ENCODE results near the gene CYLC2. TPM values are rescaled to one million over a fixed set of nuclear protein-coding genes. Genes with fewer than 3 reads are reported as not detected.
A peak's percentile ranks its signal among the peaks of the same experiment; 100 is the strongest.

CYLC2 gene
- total RNA-seq, 1 experiment from 2014 or later = not detected

GRCh38 chr9:103003689-103004088 lies 8.6 kb downstream of the CYLC2 start:
- Histone ChIP-seq H3K4me1 (ENCODE audit: insufficient read depth, low read length) (no peaks in the 10 kb centered on the region), H3K79me2 (ENCODE audit: low read length) (no peaks in the 10 kb centered on the region), H3K4me2 (ENCODE audit: low read length) (no peak overlapping the region), H4K20me1 (ENCODE audit: low read length) (no peaks in the 10 kb centered on the region), H2AFZ (ENCODE audit: low read length) (no peak overlapping the region), H3F3A (ENCODE audit: low read length, unreplicated experiment) (no peaks in the 10 kb centered on the region), H3K9me2 (replicated peaks; ENCODE audit: low read length) (no peaks in the 10 kb centered on the region), H3K27ac (ENCODE audit: low read length) (no peak overlapping the region), H3K27me3 (ENCODE audit: low read length) (no peaks in the 10 kb centered on the region), H3K9me3 (ENCODE audit: low read length) (no peaks in the 10 kb centered on the region), H3K9ac (ENCODE audit: low read length) (no peak overlapping the region), H3K36me3 (ENCODE audit: low read depth, low read length) (no peaks in the 10 kb centered on the region), H3K4me3 (ENCODE audit: low read length) (no peak overlapping the region)
- DNase-seq = no peak
- ChIA-PET POLR2A (ENCODE audit: unreplicated experiment) (no interaction called here), CTCF (no interaction called here)
- no TSS peak for BruUV-seq (replicated peaks)
- intact Hi-C loops (cut with micrococcal nuclease) = no loop called here
- TF ChIP-seq CTCF (conservative IDR thresholded peaks at IDR 0.05; ENCODE audit: low read depth, low read length) (no peak), EZH2phosphoT487 (IDR thresholded peaks at IDR 0.05; ENCODE audit: borderline replicate concordance, low read length) (no peak), EZH2 (IDR thresholded peaks at IDR 0.05; ENCODE audit: low read length, unreplicated experiment) (no peak)
- ATAC-seq = no peak

- Histone ChIP-seq H3K27ac (ENCODE audit: low read length) (no peak overlapping the region), H2AFZ (ENCODE audit: low read length) (no peak overlapping the region), H3K4me2 (ENCODE audit: low read length) (no peak overlapping the region), H3K9ac (ENCODE audit: low read length) (no peak overlapping the region), H3K9me3 (ENCODE audit: low read length) (no peaks in the 10 kb centered on the region), H3K9me2 (replicated peaks; ENCODE audit: low read length) (no peaks in the 10 kb centered on the region), H4K20me1 (ENCODE audit: low read length) (no peaks in the 10 kb centered on the region), H3K4me1 (ENCODE audit: insufficient read depth, low read length) (no peaks in the 10 kb centered on the region), H3K79me2 (ENCODE audit: low read length) (no peaks in the 10 kb centered on the region), H3K27me3 (ENCODE audit: low read length) (no peaks in the 10 kb centered on the region), H3K36me3 (ENCODE audit: low read depth, low read length) (no peaks in the 10 kb centered on the region), H3K4me3 (ENCODE audit: low read length) (no peak overlapping the region), H3F3A (ENCODE audit: low read length, unreplicated experiment) (no peaks in the 10 kb centered on the region)
- POLR2A ChIA-PET (ENCODE audit: unreplicated experiment) = no interaction called here
- BruUV-seq (replicated peaks) = no TSS peak
- DNase-seq = no peak
- CTCF ChIA-PET = no interaction called here
- ATAC-seq = no peak
- no peak for TF ChIP-seq CTCF (conservative IDR thresholded peaks at IDR 0.05; ENCODE audit: low read depth, low read length)
- no peak for TF ChIP-seq EZH2phosphoT487 (IDR thresholded peaks at IDR 0.05; ENCODE audit: borderline replicate concordance, low read length)
- no peak for TF ChIP-seq EZH2 (IDR thresholded peaks at IDR 0.05; ENCODE audit: low read length, unreplicated experiment)
- intact Hi-C loops (cut with micrococcal nuclease) = no loop called here
Observed at GRCh38 chr9:103014242-103014641, 19.1 kb downstream of the CYLC2 start.

GRCh38 chr9:103025796-103026195 lies 30.7 kb downstream of the CYLC2 start:
- CTCF ChIA-PET = no interaction called here

More at GRCh38 chr9:103025796-103026195, 30.7 kb downstream of the CYLC2 start:
- peak; percentile 11 for DNase-seq
- Histone ChIP-seq H2AFZ (ENCODE audit: low read length) (no peak overlapping the region), H3K4me1 (ENCODE audit: insufficient read depth, low read length) (no peaks in the 10 kb centered on the region), H3K36me3 (ENCODE audit: low read depth, low read length) (no peaks in the 10 kb centered on the region), H4K20me1 (ENCODE audit: low read length) (no peaks in the 10 kb centered on the region), H3K4me2 (ENCODE audit: low read length) (no peak overlapping the region), H3K9me3 (ENCODE audit: low read length) (no peaks in the 10 kb centered on the region), H3F3A (ENCODE audit: low read length, unreplicated experiment) (no peaks in the 10 kb centered on the region), H3K9me2 (replicated peaks; ENCODE audit: low read length) (no peaks in the 10 kb centered on the region), H3K4me3 (ENCODE audit: low read length) (no peak overlapping the region), H3K79me2 (ENCODE audit: low read length) (no peaks in the 10 kb centered on the region), H3K9ac (ENCODE audit: low read length) (no peak overlapping the region), H3K27ac (ENCODE audit: low read length) (no peak overlapping the region), H3K27me3 (ENCODE audit: low read length) (no peaks in the 10 kb centered on the region)
- intact Hi-C loops (cut with micrococcal nuclease) = no loop called here
- peak; percentile 72 for ATAC-seq
- POLR2A ChIA-PET (ENCODE audit: unreplicated experiment) = no interaction called here
- no TSS peak for BruUV-seq (replicated peaks)
- TF ChIP-seq EZH2phosphoT487 (IDR thresholded peaks at IDR 0.05; ENCODE audit: borderline replicate concordance, low read length) (no peak), EZH2 (IDR thresholded peaks at IDR 0.05; ENCODE audit: low read length, unreplicated experiment) (no peak), CTCF (conservative IDR thresholded peaks at IDR 0.05; ENCODE audit: low read depth, low read length) (no peak)
